ENCODE results near the gene ZRANB3. TPM values are rescaled to one million over a fixed set of nuclear protein-coding genes. Genes with fewer than 3 reads are reported as not detected.
A peak's percentile ranks its signal among the peaks of the same experiment; 100 is the strongest.

The ZRANB3 gene
- total and polyA plus RNA-seq, 8 donors, result 0.87 to 16.3 (median 2.6) TPM

DNA sequence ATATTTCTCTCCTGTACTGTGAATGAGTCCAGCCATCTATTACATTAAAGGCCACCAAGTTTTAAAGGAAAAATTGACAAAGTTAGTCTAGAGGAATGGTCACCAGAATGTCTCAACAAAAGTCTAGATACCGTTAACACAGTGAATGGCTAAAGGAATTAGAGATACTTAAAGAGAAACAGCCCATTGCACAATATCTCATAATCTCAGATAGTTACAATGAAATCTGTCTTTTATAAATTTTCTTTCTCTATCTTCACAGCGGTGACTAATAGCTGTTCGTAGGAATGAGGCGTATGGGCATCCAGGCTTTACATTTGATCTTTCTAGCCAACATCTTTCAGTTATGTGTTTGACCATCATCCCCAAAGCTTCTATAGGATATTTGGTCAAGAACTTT, 30.9 kb upstream of the ZRANB3 start:
- Histone ChIP-seq H3K4me1 (peaks cover 0 to 4% (median 0%) of the 10 kb centered on the region in 4 donors), H3K27ac (no peak overlapping the region), H3K27me3 (no peaks in the 10 kb centered on the region), H3K9me3 (no peaks in the 10 kb centered on the region), H3K4me3 (no peak overlapping the region), H3K36me3 (no peaks in the 10 kb centered on the region)
- no peak for TF ChIP-seq POLR2A (IDR thresholded peaks at IDR 0.05)
- TF ChIP-seq EP300 (IDR thresholded peaks at IDR 0.05), result no peak
- TF ChIP-seq POLR2AphosphoS5 (IDR thresholded peaks at IDR 0.05), result no peak
- no peak for TF ChIP-seq CTCF (IDR thresholded peaks at IDR 0.05)
- WGBS, 5 donors, result 79 to 90% (median 87%) methylated on average over 4 of the region's 4 CpGs
- DNase-seq, result no peak
- intact Hi-C loops (cut with DNase I; ENCODE audit: low total_unique reads), result no loop called here

DNA sequence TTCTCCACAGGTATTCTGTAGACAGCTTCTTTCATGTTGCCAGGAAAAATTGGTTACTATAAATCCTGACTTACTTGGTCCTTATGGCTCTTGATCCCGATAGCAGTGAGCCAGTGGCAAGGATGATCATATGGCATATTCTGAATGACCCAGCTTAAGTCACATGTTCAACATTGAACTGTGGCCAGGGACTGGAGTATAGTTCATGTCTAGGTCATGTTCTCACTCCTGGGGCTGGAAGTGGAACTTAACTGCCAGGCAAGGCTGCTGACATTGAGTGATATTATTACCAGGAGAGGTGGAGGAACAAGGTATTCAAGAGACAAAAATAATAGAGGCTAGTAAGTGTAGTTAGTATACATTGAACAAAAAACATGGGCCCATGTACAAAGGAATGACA, 26.5 kb upstream of the ZRANB3 start:
- Histone ChIP-seq H3K36me3 (no peaks in the 10 kb centered on the region), H3K27me3 (no peaks in the 10 kb centered on the region), H3K9me3 (no peaks in the 10 kb centered on the region), H3K27ac (no peak overlapping the region), H3K4me3 (no peak overlapping the region), H3K4me1 (peaks cover 0 to 4% (median 0%) of the 10 kb centered on the region in 4 donors)
- TF ChIP-seq CTCF (IDR thresholded peaks at IDR 0.05) (no peak), POLR2A (IDR thresholded peaks at IDR 0.05) (no peak), EP300 (IDR thresholded peaks at IDR 0.05) (no peak), POLR2AphosphoS5 (IDR thresholded peaks at IDR 0.05) (no peak)
- intact Hi-C loops (cut with DNase I; ENCODE audit: low total_unique reads), result no loop called here
- 84 to 100% (median 93%) methylated on average over 1 of the region's 1 CpG for WGBS, 5 donors
- peak in 1 of 2 donors; percentile 2 for DNase-seq

DNA sequence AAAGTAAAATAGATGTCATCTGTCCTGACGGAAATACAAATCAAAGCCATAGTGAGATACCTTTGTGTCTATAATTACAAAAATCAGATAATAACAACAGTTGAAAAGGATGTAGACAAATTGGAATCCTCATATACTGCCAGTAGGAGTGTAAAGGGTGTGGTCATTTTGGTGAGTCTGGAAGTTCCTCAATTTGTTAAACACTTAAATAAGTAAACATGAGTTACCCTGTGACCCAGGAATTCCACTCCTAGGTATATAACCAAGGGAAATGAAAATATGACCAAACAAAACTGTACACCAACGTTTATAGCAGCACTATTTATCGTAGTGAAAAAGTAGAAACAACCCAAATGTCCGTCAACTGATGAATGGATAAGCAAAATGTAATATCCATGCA, 24.3 kb upstream of the ZRANB3 start:
- intact Hi-C loops (cut with DNase I; ENCODE audit: low total_unique reads), result no loop called here
- Histone ChIP-seq H3K36me3 (no peaks in the 10 kb centered on the region), H3K4me3 (no peak overlapping the region), H3K27me3 (no peaks in the 10 kb centered on the region), H3K9me3 (no peaks in the 10 kb centered on the region), H3K4me1 (peaks cover 0 to 4% (median 0%) of the 10 kb centered on the region in 4 donors), H3K27ac (no peak overlapping the region)
- DNase-seq, result no peak
- no peak for TF ChIP-seq POLR2A (IDR thresholded peaks at IDR 0.05)
- TF ChIP-seq CTCF (IDR thresholded peaks at IDR 0.05), result no peak
- TF ChIP-seq EP300 (IDR thresholded peaks at IDR 0.05), result no peak
- TF ChIP-seq POLR2AphosphoS5 (IDR thresholded peaks at IDR 0.05), result no peak
- WGBS, 5 donors, result 62 to 77% (median 75%) methylated on average over 4 of the region's 4 CpGs

DNA sequence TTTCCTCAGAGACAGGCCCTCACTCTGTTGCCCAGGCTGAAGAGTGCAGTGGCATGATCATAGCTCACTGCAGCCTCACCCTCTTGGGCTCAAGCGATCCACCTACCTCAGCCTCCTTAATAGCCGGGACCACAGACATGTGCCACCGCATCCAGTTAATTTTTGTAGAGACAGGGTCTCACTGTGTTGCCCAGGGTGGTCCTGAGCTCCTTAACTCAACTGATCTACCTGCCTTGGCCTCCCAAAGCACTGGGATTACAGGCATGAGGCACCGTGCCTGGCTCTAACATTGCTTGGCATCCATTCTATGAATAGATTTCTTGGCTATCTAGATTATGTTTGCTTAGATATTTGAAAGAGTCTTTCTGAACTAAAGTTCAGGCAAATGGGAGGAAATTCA, 21.9 kb upstream of the ZRANB3 start:
- intact Hi-C loops (cut with DNase I; ENCODE audit: low total_unique reads), result no loop called here
- no peak for DNase-seq
- 81 to 90% (median 84%) methylated on average over 4 of the region's 4 CpGs for WGBS, 5 donors
- no peak for TF ChIP-seq POLR2AphosphoS5 (IDR thresholded peaks at IDR 0.05)
- H3K27ac ChIP-seq, result no peak overlapping the region
- no peaks in the 10 kb centered on the region for H3K27me3 ChIP-seq
- no peaks in the 10 kb centered on the region for H3K36me3 ChIP-seq
- no peak overlapping the region for H3K4me3 ChIP-seq
- no peaks in the 10 kb centered on the region for H3K9me3 ChIP-seq
- peaks cover 0 to 4% (median 0%) of the 10 kb centered on the region in 4 donors for H3K4me1 ChIP-seq

GRCh38 chr2:135551356-135551755, 20.3 kb upstream of the ZRANB3 start:
- no peak overlapping the region for H3K4me3 ChIP-seq
- 85 to 92% (median 92%) methylated on average over 5 of the region's 5 CpGs for WGBS, 5 donors
- TF ChIP-seq POLR2A (IDR thresholded peaks at IDR 0.05) (no peak), EP300 (IDR thresholded peaks at IDR 0.05) (no peak), CTCF (IDR thresholded peaks at IDR 0.05) (no peak)
- H3K9me3 ChIP-seq, result no peaks in the 10 kb centered on the region
- DNase-seq, result no peak
- H3K27me3 ChIP-seq, result no peaks in the 10 kb centered on the region
- H3K4me1 ChIP-seq, result no peaks in the 10 kb centered on the region
- H3K36me3 ChIP-seq, result no peaks in the 10 kb centered on the region
- H3K27ac ChIP-seq, result no peak overlapping the region
- intact Hi-C loops (cut with DNase I; ENCODE audit: low total_unique reads), result no loop called here
